ENCODE results near the gene WDR4. TPM values are rescaled to one million over a fixed set of nuclear protein-coding genes. Genes with fewer than 3 reads are reported as not detected.
"Not testable (repeated sequence)": the region's sequence is repeated elsewhere in the genome, so short reads cannot be mapped to it uniquely, and the experiment has no call there.

Gene WDR4, protein sequence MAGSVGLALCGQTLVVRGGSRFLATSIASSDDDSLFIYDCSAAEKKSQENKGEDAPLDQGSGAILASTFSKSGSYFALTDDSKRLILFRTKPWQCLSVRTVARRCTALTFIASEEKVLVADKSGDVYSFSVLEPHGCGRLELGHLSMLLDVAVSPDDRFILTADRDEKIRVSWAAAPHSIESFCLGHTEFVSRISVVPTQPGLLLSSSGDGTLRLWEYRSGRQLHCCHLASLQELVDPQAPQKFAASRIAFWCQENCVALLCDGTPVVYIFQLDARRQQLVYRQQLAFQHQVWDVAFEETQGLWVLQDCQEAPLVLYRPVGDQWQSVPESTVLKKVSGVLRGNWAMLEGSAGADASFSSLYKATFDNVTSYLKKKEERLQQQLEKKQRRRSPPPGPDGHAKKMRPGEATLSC
- polyA plus RNA-seq (2013, experiment 1 of 2; ENCODE audit: insufficient read length) = 11.5 TPM
- polyA plus RNA-seq (2013, experiment 2 of 2; ENCODE audit: insufficient read length) = 11.9 TPM

DNA sequence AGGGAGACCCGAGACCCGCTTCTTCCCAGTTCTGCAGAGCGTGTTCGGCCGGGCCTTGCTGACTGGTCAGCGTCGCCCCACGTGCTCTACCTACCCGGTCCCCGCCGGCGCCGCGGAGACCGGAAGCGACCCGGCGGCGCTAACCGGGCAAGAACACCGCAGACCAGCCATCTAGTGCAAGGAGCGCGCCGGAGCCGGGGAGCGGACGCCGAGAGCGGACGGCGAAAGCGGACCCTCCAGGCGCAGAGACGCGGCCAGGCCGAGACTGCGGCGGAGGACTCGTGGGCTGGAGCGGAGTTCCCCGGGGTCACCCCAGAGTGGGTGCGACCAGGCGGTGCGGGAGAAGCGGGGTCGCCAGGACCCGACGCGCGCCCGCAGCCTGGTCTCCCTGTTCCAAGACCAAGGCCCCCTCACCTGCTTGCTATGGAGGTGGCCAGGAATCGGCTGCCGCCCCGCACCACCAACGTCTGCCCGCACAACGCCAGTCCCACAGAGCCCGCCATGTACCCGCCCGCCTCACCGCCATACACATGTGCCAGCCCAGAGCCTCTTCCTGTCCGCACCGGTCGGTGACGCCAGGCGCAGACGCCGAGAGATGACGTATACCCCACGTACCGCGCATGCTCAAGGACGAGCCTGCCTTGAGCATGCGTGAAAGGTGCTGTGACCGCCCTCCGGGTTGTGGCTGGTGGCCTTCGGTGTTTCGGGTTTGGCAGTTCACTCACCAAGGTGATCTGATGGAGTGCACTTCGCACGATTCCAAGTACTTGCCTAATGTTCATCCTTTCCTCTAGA lies at the start of gene WDR4:
Gene WDR4 (minus strand): TSS at position 547 of the 795 bp plus-strand sequence. CDS start 44 bp downstream, at position 503.
- peak; percentile 97 for DNase-seq

GRCh38 chr21:42927474-42928200 lies 48.3 kb upstream of the WDR4 start:
- not testable (repeated sequence) for DNase-seq

- no peak for DNase-seq
Measured at GRCh38 chr21:42925114-42925926, 46.0 kb upstream of the WDR4 start, which contains the start of gene ERVH48-1. Gene ERVH48-1, minus strand, starts transcription at chr21:42925630. Its CDS starts 6,624 bp downstream, at chr21:42919006.

DNA sequence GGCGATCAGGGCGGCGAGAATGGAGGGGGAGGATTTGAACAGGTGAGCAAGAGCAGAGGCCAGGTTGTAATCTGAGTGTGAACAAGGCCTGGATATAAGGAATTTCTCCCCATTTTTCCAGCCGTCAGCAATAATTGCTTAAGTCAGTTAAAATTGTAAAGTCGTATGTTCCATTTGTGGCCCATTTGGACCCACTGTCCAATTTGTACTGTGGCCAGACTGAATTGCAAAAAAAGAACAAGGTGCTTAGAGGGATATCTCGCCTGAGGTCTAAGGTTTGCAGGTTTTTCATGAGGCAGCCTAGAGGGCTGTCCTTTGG lies 45.1 kb upstream of the WDR4 start:
- no peak for DNase-seq

DNA sequence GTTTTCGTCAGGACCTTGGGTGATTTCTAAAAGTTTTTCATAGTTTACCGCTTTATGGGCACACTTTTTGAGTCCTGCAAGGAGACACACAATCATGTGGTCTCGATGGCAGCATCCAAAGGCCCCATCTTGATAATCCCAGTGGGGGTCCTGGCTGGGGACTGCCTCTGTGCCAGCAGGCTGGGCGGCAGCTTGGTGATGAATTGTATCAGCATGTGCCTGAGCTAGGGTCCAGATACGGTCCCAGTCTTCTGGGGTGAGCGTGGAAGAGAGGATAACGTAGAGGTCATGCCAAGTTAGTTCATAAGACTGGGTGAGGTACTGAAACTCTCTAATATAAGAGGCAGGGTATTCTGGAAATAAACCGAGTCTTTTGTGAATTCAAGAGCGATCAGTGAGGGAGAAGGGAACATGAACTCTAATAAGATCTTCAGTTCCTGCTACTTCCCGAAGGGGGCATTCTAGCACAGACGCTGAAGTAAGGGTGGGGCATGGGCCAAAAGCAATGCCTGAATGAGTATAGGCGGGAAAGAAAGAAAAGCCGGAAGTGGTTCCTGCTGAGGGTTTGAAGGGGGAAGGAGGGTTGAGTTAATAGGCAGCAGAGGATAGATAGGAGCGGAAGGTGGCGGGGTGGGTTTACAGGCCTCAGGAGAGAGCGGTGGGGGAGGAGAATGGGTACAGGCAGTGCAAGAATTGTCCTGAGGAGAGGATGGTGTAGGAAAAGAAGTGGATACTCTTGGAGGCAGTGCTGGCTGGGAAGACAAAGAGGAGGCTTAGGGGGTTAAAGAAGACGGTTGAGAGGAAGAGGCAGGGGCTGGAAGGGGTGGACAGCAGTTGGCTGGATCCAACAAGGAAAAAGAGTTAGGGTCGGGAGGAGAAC lies 44.5 kb upstream of the WDR4 start:
- DNase-seq = peak; percentile 94

DNA sequence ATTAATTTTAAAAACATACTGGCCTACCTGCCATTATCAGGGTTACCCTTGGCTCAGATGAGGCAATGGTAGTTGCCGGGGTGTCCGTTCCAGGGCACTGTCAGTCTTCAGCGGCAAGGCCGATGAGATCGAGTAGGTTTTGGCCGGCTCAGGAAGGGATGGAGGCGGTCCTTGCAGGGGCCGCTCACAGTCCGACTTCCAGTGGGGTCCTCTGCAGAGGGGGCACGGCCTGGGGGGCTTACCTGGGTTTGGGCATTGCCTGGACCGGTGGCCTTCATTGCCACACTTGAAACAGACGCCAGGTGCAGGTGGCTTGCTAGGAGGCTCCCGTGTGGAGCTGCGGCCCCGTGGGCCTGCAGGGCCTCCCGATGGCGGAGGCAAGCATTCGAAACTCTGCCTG lies 43.6 kb upstream of the WDR4 start:
- no peak for DNase-seq

DNA sequence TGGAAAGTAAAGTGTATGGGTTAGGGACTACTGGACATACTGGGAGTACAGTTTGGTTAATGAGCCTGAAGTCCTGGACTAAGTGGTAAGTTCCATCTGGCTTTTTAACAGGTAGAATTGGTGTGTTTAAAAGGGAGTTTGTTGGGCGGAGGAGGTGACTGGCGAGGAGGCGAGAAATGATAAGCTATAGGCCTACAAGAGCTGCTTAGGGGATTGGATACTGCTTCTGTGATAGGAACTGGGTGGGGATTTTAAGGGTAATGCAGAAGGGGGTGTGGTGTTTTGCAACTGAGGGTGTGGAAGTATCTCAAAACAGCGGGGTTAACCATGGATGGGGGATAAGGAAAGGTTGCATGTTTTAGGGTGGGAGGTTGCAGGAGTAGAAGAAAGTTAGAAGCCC lies 42.6 kb upstream of the WDR4 start:
- no peak for DNase-seq

GRCh38 chr21:42918291-42918690 lies 39.0 kb upstream of the WDR4 start:
- DNase-seq = no peak

- no peak for DNase-seq
Measured at GRCh38 chr21:42913476-42913875, 34.1 kb upstream of the WDR4 start.

DNA sequence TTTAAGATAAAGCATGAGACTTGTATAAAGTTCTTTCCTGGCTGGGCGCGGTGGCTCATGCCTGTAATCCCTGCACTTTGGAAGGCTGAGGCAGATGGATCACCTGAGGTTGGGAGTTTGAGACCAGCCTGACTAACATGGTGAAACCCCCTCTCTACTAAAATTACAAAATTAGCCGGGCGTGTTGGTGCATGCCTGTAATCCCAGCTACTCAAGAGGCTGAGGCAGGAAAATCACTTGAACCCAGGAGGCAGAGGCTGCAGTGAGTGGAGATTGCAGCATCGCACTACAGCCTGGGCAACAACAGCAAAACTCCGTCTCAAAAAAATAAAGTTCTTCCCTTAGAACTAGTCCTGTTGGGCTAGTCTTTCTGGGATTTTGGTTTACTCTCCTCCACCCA lies 32.6 kb upstream of the WDR4 start:
- DNase-seq = not testable (repeated sequence)

DNA sequence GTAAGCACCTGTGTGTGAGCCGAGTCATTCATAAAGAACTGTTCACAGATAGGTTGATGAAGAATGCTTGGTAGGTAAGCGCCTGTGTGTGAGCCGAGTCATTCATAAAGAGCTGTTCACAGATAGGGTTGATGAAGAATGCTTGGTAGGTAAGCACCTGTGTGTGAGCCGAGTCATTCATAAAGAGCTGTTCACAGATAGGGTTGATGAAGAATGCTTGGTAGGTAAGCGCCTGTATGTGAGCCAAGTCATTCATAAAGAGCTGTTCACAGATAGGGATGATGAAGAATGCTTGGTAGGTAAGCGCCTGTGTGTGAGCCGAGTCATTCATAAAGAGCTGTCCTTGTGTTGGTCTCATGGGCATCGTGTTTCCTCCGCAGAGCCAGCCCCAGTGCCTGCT lies 29.1 kb upstream of the WDR4 start:
- DNase-seq = not testable (repeated sequence)

GRCh38 chr21:42906233-42906632 lies 26.9 kb upstream of the WDR4 start:
- no peak for DNase-seq

- DNase-seq = peak; percentile 12
Measured at GRCh38 chr21:42905195-42905594, 25.9 kb upstream of the WDR4 start.

DNA sequence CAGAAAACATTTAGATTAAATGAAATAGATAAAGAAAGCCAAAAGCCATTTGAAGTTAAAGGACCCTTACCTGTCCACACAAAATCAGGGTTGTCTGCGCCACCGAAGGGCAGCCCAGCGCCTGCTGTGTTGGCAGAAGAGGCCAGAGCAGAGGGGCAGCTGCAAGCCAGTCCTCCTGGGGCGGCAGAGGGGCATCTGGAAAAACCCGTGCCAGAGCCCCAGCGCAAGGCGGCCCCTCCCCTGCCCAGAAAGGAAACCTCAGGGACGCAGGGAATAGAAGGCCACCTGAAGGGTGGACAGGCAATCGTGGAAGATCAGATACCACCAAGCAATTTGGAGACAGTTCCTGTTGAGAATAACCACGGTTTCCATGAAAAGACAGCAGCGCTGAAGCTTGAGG lies 24.5 kb upstream of the WDR4 start:
- no peak for DNase-seq

GRCh38 chr21:42900446-42900845 lies 21.1 kb upstream of the WDR4 start:
- no peak for DNase-seq

DNA sequence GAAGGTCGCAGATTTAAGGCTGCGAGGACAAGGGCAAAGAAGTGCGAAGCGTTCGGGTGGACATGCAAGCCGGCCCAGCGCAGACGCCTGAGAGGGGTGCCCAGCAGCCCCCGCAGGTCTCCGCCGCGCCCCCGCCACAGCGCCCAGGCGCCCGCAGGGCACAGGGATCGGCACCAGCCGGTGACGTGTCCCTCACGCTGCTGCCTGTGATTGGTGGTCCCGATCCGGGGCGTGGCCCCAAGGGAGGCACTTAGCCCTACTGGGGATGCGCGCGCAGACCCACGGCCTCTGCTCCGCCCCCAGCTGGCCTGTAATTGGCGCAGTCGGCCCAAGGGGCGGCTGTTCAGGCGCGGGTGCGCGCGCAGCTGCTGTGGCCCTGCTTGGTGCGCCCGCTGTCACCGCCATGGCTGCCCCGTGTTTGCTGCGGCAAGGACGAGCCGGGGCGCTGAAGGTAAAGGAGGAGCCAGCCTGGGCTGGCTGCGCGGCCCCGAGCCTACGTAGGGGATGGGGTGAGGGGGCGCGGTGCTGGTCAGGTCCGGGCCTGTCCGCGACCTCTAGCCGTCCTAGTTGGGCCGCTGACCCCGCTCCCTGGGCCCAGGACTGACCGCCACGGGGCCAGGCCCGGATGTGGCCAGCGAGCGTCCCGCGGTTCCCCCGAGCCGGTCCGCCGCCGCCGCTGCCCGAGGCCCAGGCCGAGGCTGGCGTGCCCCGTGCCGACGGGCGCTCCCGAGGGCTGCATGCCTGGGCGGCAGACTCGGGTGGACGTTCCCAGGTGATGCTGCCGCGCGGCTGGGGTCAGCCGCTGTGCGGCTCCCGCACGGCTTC lies 13.8 kb upstream of the WDR4 start, which contains the start of gene NDUFV3:
Gene NDUFV3 (plus strand): TSS at position 379 of the 825 bp plus-strand sequence. CDS start 25 bp downstream, at position 404.
- peak; percentile 98 for DNase-seq

DNA sequence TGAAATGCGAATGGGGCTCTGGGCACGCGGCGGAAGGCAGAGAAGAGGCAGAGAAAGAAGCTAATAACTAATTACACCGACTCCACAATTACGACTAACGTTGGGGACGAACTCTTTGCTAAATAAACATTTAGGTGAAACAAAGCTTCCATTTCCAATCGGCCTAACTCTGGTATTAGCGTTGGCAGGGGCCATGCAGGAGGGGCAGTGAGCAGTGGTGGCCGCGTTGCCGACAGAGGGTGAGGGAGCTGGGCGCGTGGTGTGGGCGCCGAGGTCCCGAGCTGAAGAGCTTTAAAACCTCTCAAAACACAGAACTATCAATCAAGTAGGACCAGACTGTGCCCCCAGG lies 13.2 kb upstream of the WDR4 start:
- no peak for DNase-seq

DNA sequence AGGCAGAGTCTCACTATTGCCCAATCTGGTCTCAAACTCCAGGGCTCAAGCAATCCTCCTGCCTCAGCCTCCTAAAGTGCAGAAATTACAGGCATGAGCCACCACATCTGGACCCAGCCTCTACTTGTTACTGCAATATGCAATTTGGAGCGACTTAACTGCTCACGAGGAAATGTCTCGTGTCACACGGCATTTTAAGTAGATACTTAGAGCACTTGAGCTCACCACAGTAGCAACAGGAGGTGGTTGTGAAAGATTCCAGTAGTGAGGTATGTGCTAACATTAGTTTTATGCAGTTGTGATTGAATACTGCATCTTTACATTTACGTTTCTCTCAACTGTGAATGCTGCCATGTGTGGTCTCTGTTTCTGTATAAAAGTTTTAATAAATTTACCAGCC lies 8.0 kb upstream of the WDR4 start:
- no peak for DNase-seq

DNA sequence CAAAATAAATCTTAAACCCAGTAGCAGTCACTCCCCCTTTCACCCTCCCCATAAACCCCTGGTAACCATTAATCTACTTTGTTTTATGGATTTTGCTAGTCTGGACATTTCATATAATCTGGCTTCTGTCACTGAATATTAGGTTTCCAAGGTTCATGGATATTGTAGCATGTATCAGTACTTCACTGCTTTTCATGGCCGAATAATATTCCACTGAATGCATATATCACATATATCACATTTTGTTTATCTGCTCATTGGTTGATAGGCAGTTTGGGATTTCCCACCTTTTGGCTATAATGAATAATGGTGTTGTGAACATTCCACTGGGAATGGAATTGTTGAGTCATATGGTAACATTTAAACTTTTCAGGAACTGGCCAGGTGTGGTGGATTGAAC lies 4.6 kb upstream of the WDR4 start:
- DNase-seq = no peak

DNA sequence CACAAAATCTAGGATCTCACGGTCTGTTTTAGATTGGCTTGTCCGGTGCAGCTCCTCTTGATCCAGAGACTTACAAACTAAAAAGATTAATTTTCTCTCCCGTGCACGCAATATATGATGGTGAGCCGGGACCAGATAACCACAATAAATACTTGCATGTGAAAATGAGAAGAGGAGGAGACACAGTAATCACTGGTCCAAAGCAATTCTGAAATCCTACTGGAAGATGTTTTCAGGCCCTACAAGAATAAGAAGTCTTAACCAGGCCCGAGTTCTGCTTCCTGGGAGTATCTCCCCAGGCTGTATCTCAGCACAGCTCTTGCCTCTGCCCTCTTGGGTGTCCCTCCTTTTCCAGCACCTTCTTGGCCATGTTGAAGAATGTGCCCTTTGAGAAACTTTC lies 1.0 kb upstream of the WDR4 start:
- DNase-seq = no peak

Measured in fibroblast of skin of scalp (primary cell).